Kidney (tissue), 14 donors: ENCODE results near the gene PDCD11. TPM values are rescaled to one million over a fixed set of nuclear protein-coding genes. Genes with fewer than 3 reads are reported as not detected.
"Not testable (repeated sequence)": the region's sequence is repeated elsewhere in the genome, so short reads cannot be mapped to it uniquely, and the experiment has no call there.

Experiments
- DNase-seq, 5 donors: peaks; one replicate each; pipeline ENCODE4 v3.0.0-alpha.2; 2013 to 2020
- FAIRE-seq: peaks from 2 replicates; lab custom pipeline; 2012; peaks lifted over from hg19 to GRCh38; lab: Jason Lieb, UNC
- H3K27ac ChIP-seq, 2 donors: one replicate each; pipeline ENCODE4 v1.7.0; 2013; ENCODE audit warnings: low read depth in 2 of 2, low read length in 2 of 2, inconsistent platforms in 1 of 2
- H3K27me3 ChIP-seq: one replicate; pipeline ENCODE4 v1.7.1; 2013; ENCODE audit warnings: low read length, inconsistent platforms; ENCODE audit not compliant: control insufficient read depth, insufficient read depth
- H3K36me3 ChIP-seq, 3 donors: one replicate each; pipeline versions ENCODE4 v1.7.0 to v1.7.1; 2013; ENCODE audit warnings: low read length in 3 of 3, control low read depth in 1 of 3, inconsistent platforms in 1 of 3; ENCODE audit not compliant: insufficient read depth in 3 of 3, control insufficient read depth in 2 of 3
- H3K4me1 ChIP-seq, 3 donors: one replicate each; pipeline versions ENCODE4 v1.7.0 to v1.7.1; 2013; ENCODE audit warnings: low read length in 3 of 3, inconsistent platforms in 1 of 3, low read depth in 1 of 3; ENCODE audit not compliant: control insufficient read depth in 2 of 3, insufficient read depth in 2 of 3
- H3K4me3 ChIP-seq, 3 donors: one replicate each; pipeline versions ENCODE4 v1.7.0 to v1.8.1; 2013; ENCODE audit warnings: low read length in 3 of 3, control low read depth in 1 of 3, inconsistent platforms in 1 of 3
- H3K9ac ChIP-seq, 3 donors: one replicate each; pipeline versions ENCODE4 v1.7.0 to v1.7.1; 2013; ENCODE audit warnings: low read length in 3 of 3, control low read depth in 1 of 3, inconsistent platforms in 1 of 3
- H3K9me3 ChIP-seq, 3 donors: one replicate each; pipeline versions ENCODE4 v1.7.0 to v1.7.1; 2013; ENCODE audit warnings: low read length in 3 of 3, control low read depth in 1 of 3, inconsistent platforms in 1 of 3; ENCODE audit not compliant: control insufficient read depth in 2 of 3, insufficient read depth in 1 of 3
- intact Hi-C: fragments of 100-400 bp; cut with DNase I; formaldehyde crosslinking; loops from one replicate; pipeline ENCODE4 v1.11.1; 2022
- polyA plus RNA-seq: library from polyadenylated mRNA; stranded (reverse); fragments of 350-450 nt; fragmentation: Illumina TruSeq; extraction: RNeasy Lipid Tissue Mini Kit (QIAGEN cat#74804); gene quantifications from one replicate; pipeline ENCODE4 v1.2.3, GENCODE V29; 2014; ENCODE audit warnings: low read depth, low replicate concordance; ENCODE audit not compliant: insufficient read depth
- total RNA-seq: library from RNA; stranded (reverse); fragmentation: NEBNext Ultra II Directional; extraction: Animal tissue kit (Norgen Biotek cat#: 25700); gene quantifications from one replicate; pipeline ENCODE4 v1.2.1, GENCODE V29; 2021
- TF ChIP-seq, protein P1 (sequence below): IDR thresholded peaks from 3 replicates; pipeline ENCODE4 v1.5.1; 2012; ENCODE audit warnings: mild to moderate bottlenecking, moderate library complexity, borderline replicate concordance; ENCODE audit not compliant: insufficient read depth; ENCODE audit errors: extremely low read depth
- donor health status: control.
- donor health status: control.
- donor health status: control.
- donor health status: control.
- donor health status: control.
- donor health status: DM: yes; HTN: yes; CAD: no.
- donor health status: Normal renal cell carcinoma (clear cell type).

The PDCD11 gene
- total and polyA plus RNA-seq, 2 donors from 2014 or later, result 8.7 to 24.9 TPM

DNA sequence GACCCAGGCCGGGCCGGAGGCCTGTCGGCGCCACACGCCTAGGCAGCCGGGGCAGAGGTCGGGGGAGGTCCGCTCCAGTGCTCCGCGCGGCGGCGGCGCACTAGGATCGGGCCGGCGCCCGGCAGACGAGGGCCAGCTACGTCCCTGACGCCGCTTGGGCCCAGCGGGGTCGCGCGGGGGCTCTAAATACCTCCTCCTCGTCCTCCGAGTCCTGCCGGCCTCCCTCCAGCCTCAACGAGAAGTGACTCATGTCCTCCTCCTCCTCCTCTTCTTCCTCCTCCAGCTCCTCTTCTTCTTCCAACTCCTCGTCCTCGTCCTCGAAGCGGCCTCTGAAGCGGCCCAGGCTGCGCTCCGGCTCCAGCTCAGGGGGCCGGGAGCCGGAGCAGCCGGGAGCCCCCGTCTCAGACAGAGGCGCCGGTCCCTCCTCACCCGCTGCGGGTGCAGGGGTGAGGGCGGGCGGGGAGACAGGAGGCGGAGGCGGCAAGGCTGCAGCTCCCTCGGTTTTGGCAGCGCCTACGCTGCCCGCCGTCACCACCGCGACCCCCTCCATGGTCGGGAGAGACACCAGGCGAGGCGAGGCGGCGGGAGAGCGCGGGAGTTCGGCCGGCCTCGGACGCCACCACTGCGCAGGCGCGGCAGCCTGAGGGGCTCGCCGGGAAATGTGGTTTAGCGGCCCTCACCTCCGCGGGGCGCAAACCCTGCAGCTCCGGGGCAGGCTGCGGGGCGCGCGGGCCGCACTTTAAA, 45.7 kb upstream of the PDCD11 start, which contains the start of gene PCGF6:
TSS of gene PCGF6 (minus strand) at position 624 of the 744 bp plus-strand sequence. CDS start at position 550, 74 bp downstream.
- Histone ChIP-seq H3K4me3 (peak within 1 kb of the TSS; percentile 59 to 72 (median 67)), H3K27ac (peak within 1 kb of the TSS; percentile 41 to 64), H3K4me1 (peaks cover 0 to 2% (median 0%) of the 10 kb centered on the region in 3 donors), H3K9ac (peak within 1 kb of the TSS; percentile 69 to 85 (median 77)), H3K27me3 (no peaks in the 10 kb centered on the region), H3K9me3 (no peaks in the 10 kb centered on the region), H3K36me3 (peaks cover 0 to 4% (median 0%) of the 10 kb centered on the region in 3 donors)
- TF ChIP-seq, protein P1, sequence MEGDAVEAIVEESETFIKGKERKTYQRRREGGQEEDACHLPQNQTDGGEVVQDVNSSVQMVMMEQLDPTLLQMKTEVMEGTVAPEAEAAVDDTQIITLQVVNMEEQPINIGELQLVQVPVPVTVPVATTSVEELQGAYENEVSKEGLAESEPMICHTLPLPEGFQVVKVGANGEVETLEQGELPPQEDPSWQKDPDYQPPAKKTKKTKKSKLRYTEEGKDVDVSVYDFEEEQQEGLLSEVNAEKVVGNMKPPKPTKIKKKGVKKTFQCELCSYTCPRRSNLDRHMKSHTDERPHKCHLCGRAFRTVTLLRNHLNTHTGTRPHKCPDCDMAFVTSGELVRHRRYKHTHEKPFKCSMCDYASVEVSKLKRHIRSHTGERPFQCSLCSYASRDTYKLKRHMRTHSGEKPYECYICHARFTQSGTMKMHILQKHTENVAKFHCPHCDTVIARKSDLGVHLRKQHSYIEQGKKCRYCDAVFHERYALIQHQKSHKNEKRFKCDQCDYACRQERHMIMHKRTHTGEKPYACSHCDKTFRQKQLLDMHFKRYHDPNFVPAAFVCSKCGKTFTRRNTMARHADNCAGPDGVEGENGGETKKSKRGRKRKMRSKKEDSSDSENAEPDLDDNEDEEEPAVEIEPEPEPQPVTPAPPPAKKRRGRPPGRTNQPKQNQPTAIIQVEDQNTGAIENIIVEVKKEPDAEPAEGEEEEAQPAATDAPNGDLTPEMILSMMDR, result no peak
- DNase-seq (peak; percentile 91 to 96 (median 92)), FAIRE-seq (no peak)
- intact Hi-C loops, result no loop called here

DNA sequence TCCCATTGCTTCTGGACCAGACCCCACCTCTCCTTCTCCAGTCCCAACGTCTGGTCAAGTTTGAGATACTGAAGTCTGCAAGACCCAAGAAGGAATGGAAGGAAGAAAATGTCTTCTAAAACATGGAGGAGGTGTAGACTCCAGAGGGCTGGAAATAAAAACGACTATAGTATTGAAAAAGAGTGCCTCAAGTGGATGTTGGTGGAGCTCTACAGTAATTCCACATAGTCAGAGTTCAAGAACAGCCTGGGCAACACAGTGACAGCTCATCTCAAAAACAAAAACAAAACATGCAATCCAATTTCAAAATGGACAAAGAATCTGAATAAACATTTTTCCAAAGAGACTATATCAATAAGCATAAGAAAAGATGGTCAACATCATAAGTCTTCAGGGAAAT, 43.1 kb upstream of the PDCD11 start:
- no peak for FAIRE-seq
- TF ChIP-seq, protein P1, result no peak
- Histone ChIP-seq H3K27me3 (no peaks in the 10 kb centered on the region), H3K4me1 (peaks cover 0 to 2% (median 0%) of the 10 kb centered on the region in 3 donors), H3K4me3 (no peak overlapping the region), H3K36me3 (no peaks in the 10 kb centered on the region), H3K27ac (no peak overlapping the region), H3K9ac (no peak overlapping the region), H3K9me3 (no peaks in the 10 kb centered on the region)
- no peak for DNase-seq
- intact Hi-C loops, result no loop called here

DNA sequence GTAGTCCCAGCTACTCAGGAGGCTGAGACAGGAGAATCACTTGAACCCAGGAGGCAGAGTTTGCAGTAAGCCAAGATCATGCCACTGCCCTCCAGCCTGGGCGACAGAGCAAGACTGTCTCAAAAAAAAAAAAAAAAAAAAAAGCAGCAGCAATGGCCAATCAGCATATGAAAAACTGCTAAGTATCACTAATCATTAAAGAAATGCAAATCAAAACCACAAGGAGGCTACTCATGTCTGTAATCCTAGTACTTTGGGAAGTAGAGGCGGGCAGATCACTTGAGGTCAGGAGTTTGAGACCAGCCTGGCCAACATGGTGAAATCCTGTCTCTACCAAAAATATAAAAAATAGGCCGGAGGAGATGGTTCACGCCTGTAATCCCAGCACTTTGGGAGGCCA, 41.9 kb upstream of the PDCD11 start:
- H3K4me3 ChIP-seq, intact Hi-C loops, H3K27ac ChIP-seq, H3K9me3 ChIP-seq, H3K27me3 ChIP-seq, FAIRE-seq, DNase-seq, H3K9ac ChIP-seq, H3K36me3 ChIP-seq, H3K4me1 ChIP-seq: not testable (repeated sequence)

DNA sequence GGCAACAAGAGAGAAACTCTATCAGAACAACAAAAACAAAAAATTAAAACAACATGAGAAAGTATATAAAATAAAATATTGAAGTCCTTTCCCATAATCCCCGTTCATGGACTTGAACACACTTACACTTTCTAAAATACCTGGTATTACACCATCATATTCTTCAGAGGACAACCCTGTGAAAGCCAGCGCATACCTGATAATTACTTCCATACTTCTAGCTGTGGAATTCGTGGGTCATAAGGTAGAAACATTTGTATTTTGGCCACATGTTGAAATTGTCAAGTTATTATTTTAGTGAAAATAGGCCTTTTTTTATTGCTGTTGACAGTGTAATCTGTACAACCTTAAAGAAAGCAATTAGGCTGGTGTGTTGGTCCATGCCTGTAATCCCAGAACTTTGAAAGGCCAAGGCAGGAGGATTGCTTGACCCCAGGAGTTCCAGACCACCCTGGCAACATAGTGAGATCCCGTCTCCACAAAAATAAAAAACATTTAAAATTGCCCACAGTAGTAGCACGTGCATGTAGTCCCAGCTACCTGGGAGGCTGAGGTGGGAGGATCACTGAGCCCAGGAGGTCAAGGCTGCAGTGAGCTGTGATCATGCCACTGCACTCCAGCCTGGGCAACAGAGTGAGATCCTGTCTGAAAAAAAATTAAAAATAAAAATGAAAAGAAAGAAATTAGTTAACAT, 40.4 kb upstream of the PDCD11 start:
- DNase-seq, result no peak
- Histone ChIP-seq H3K4me1 (no peaks in the 10 kb centered on the region), H3K9ac (no peak overlapping the region), H3K27ac (no peak overlapping the region), H3K4me3 (no peak overlapping the region), H3K9me3 (no peaks in the 10 kb centered on the region), H3K36me3 (no peaks in the 10 kb centered on the region), H3K27me3 (no peaks in the 10 kb centered on the region)
- TF ChIP-seq, protein P1, result no peak
- FAIRE-seq, result no peak
- intact Hi-C loops, result no loop called here

DNA sequence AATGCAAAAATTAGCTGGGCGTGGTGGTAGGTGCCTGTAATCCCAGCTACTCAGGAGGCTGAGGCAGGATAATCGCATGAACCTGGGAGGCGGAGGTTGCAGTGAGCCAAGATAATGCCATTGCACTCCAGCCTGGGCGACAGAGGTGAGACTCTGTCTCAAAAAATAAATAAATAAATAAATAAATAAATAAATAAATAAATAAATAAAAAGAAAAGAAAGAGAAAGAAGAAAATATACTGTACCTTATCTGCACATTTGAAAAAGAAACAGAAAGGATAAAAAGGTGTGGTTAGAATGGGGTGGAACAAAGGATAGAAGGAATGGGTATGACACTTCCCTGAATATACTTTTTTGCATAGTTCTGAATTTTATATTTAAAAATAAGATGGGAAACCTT, 36.9 kb upstream of the PDCD11 start:
- H3K4me1 ChIP-seq, H3K27ac ChIP-seq, FAIRE-seq, DNase-seq, H3K4me3 ChIP-seq, H3K27me3 ChIP-seq, H3K9ac ChIP-seq, H3K9me3 ChIP-seq, H3K36me3 ChIP-seq, intact Hi-C loops: not testable (repeated sequence)

DNA sequence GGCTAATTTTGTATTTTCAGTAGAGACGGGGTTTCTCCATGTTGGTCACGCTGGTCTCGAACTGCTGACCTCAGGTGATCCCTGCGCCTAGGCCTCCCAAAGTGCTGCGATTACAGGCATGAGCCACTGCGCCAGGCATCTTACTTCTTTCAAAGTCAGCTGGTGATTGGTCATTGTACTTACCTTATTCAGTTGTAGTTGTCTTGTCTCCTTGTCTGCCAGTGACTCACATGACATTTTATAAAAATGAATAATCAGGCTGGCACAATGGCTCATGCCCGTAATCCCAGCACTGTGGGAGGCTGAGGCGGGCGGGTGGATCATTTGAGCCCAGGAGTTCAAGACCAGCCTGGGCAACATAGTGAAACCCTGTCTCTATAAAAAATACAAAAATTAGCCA, 35.6 kb upstream of the PDCD11 start:
- H3K36me3 ChIP-seq, H3K4me1 ChIP-seq, H3K9me3 ChIP-seq, H3K4me3 ChIP-seq, DNase-seq, H3K27me3 ChIP-seq, FAIRE-seq, H3K27ac ChIP-seq, intact Hi-C loops, H3K9ac ChIP-seq: not testable (repeated sequence)
